Measurements from ENCODE around the gene TMBIM4.

TMBIM4 gene

GRCh38 chr12:66103016-66103913 lies 66.5 kb downstream of the TMBIM4 start:
- DNase-seq (ENCODE audit: low read depth), result no peak
- TF ChIP-seq, protein P1, sequence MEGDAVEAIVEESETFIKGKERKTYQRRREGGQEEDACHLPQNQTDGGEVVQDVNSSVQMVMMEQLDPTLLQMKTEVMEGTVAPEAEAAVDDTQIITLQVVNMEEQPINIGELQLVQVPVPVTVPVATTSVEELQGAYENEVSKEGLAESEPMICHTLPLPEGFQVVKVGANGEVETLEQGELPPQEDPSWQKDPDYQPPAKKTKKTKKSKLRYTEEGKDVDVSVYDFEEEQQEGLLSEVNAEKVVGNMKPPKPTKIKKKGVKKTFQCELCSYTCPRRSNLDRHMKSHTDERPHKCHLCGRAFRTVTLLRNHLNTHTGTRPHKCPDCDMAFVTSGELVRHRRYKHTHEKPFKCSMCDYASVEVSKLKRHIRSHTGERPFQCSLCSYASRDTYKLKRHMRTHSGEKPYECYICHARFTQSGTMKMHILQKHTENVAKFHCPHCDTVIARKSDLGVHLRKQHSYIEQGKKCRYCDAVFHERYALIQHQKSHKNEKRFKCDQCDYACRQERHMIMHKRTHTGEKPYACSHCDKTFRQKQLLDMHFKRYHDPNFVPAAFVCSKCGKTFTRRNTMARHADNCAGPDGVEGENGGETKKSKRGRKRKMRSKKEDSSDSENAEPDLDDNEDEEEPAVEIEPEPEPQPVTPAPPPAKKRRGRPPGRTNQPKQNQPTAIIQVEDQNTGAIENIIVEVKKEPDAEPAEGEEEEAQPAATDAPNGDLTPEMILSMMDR (IDR thresholded peaks at IDR 0.05; ENCODE audit: low read depth, low read length, missing control alignments), result peak; percentile 32

GRCh38 chr12:66092559-66093269 lies 77.1 kb downstream of the TMBIM4 start:
- H3K4me3 ChIP-seq (ENCODE audit: low read depth, low read length), result no peak overlapping the region
- TF ChIP-seq, protein P1 (IDR thresholded peaks at IDR 0.05; ENCODE audit: low read depth, low read length, missing control alignments), result no peak
- DNase-seq (ENCODE audit: low read depth), result no peak

More at GRCh38 chr12:66103016-66103913, 66.5 kb downstream of the TMBIM4 start:
- no peak overlapping the region for H3K4me3 ChIP-seq (ENCODE audit: low read depth, low read length)

DNA sequence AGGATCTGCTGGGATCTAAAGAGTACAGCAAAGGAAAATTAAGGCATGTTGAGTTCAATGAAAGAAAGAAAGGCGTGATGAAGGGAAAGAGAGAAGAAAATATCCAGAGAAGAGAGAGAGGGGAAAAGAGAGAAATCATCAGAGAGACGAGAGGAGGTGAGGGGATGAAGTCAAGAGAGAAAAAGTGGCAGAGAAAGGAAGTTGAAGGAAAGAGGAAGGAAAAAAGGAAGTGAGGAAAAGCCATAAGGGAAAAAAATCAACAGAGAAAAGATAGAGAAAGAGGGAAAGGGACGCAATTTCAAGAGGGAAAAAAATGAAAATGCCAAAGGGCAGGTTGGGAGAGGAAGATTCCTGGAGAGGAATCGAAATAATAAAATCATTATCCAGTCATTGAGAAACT lies 79.6 kb downstream of the TMBIM4 start:
- TF ChIP-seq, protein P1 (IDR thresholded peaks at IDR 0.05; ENCODE audit: low read depth, low read length, missing control alignments), result no peak
- no peak for DNase-seq (ENCODE audit: low read depth)

DNA sequence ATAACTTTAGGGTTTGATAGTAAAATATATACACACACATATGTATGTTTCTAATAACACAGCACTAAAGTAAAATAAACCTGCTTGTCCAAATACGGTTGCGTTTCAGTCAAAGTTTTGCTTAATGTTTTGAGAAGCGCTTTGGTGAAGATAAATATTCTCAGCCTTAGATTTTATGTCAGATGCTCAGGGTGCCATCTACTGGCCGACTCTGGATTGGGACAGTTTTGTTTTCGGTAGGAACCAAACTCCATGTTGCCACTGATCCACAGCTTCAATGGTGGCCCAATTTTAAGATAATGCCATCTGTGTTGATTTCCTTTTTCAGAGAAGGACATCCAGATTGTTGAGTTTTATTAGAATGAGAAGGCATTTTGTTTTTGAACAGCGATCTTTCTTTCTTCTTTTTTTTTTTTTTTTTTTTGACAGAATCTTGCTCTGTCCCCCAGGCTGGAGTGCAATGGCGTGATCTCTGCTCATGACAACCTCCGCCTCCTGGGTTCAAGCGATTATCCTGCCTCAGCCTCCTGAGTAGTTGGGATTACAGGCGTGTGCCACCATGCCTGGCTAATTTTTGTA lies 82.3 kb downstream of the TMBIM4 start:
- TF ChIP-seq, protein P1 (IDR thresholded peaks at IDR 0.05; ENCODE audit: low read depth, low read length, missing control alignments), result peak; percentile 74
- DNase-seq (ENCODE audit: low read depth), result peak; percentile 57
- H3K4me3 ChIP-seq (ENCODE audit: low read depth, low read length), result no peak overlapping the region

More for the DNA sequence above, 79.6 kb downstream of the TMBIM4 start:
- H3K4me3 ChIP-seq (ENCODE audit: low read depth, low read length), result no peak overlapping the region

DNA sequence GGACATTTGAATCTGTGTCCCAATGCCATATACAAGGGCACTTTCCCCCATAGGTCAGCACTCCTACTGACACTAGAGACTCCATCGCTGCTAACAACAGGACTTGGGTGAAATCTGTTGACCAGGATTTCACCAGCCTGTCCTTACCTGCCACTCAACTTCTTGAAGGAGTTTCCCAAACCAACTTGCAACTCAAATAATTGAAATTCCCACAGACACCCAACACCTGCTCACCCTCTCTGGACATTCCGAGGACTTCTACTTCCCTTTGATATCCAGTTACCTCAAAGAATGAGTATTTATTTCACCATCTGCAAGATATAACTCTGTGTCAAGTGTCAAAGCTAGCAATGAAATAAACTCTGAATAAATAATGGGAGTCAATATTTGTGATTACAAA lies 83.8 kb downstream of the TMBIM4 start:
- H3K4me3 ChIP-seq (ENCODE audit: low read depth, low read length), result no peak overlapping the region
- TF ChIP-seq, protein P1 (IDR thresholded peaks at IDR 0.05; ENCODE audit: low read depth, low read length, missing control alignments), result no peak
- no peak for DNase-seq (ENCODE audit: low read depth)

All from GM12864 (cell line).